Jurkat, Clone E6-1 (cell line): ENCODE data around the gene ASB11.

Experiments
- DNase-seq: peaks from one replicate; pipeline ENCODE4 v3.0.0-alpha.2; 2011; ENCODE audit warnings: low read depth, low spot score
- H3K4me3 ChIP-seq: 2 replicates; pipeline ENCODE4 v1.5.1; 2011; ENCODE audit warnings: mild to moderate bottlenecking, low read length, control low read depth, moderate library complexity

ASB11 gene

DNA sequence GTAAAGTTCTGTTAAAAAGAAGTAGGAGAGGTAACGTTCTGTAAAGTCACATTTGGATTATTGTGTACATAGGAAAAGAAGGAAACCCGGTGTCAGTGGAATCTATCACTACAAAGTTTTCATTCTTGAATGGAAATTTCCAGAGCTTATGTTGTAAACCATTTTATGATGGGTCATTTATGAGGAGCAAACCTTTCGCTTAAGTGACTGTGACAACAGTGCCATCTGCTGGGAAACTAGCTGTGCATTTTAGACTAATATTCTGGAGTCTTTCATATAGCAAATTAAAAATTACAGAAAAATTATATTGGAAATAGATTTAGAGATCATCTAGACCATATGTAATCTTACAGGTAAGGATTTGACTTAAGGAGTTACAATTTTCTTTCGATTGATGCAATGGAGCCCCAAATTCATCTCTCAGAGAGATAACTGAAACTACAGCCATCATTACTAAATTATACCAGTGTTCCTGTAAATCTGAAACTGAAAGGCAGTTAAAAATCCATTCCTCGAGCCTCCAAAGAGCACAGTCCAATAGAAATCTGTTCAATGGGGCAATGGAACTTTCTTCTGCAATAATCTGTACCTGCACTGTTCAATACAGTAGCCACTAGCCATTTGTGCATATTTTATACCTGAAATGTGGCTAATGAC lies 72.4 kb downstream of the ASB11 start:
- peak; percentile 18 for DNase-seq
- H3K4me3 ChIP-seq, result no peak overlapping the region

DNA sequence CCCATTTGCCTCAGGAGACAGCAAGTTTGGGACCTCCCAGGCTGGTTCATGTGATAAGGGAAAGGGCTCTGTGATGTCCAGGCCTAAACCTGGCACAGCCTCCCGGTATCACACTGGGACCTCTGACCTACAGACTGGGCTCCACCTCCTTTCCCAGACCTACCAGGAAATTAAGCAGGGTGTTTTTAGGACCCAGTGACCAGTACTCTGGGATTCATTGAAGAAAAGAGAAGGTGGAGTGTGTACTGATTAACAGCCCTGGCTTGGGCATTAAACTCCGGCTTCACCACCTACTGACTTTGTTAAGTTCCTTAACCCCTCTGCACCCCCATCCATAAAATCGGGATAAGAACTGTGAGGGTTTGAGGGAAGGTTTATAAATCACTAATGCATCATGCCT lies 74.1 kb downstream of the ASB11 start:
- no peak overlapping the region for H3K4me3 ChIP-seq
- DNase-seq, result no peak

GRCh38 chrX:15240414-15240813 lies 75.0 kb downstream of the ASB11 start:
- DNase-seq, result no peak
- no peak overlapping the region for H3K4me3 ChIP-seq

DNA sequence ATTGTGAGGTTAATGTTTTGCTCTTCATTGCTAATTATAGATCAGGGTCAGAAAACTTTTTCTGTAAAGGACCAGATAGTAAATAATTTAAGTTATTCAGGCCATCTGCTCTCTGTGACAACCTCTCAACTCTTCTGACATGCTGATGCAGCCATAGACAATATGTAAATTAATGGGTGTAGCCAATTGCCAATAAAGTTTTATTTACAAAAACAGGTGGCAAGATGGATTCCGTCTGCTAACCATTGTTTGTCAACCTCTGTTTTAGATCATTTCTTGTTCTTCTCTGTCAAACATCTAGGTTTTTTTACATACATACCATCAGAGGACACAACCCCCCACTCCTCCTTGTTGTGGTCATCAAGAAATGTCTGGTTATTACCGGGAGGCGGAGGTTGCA lies 79.3 kb downstream of the ASB11 start:
- no peak for DNase-seq
- no peak overlapping the region for H3K4me3 ChIP-seq

DNA sequence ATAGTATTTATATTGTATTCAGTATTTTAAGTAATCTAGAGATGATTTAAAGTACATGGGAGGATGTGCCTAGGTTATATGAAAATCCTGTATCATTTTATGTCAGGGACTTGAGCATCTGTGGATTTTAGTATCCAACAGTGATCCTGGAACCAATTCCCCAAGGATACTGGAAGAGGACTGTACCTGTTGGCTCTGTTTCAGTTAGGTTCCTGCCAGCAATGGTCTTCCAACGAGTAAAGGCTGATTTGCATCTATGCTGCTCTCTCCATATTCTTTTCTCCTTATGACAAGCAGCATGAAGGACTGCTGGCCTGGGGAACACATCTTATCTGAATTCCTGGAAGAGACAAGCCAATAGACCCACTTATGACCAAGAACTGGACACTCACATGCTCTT lies 80.4 kb downstream of the ASB11 start:
- H3K4me3 ChIP-seq, result no peak overlapping the region
- DNase-seq, result no peak

DNA sequence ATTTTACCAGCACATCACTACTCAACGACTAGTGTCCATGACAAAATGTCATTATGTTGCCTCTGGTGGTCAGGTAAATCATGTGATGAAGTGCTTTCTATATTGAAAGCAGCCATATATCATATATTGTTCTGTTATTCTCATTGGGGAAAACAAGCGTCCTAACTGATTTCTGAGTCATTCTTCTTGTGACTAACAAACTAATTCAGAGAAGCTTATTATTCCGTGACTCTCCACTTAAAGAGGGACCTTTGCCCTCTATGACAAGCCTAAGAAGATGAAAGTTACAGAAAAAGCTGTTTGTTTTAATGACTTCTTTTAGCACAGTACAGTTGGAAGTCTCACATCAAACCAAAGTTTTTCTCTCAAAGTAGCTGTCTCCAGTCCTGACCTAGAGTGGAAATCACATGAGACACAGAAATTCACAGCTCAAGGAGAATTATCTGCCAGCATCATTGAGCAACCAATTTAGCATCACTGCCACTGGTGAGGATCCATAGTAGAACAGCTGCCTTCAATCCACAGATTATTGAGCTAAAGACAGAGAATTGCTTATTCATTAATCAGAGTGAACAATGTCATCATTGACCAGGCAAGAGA lies 81.9 kb downstream of the ASB11 start:
- H3K4me3 ChIP-seq, result no peak overlapping the region
- DNase-seq, result no peak
